ENCODE measurements around the gene HECW1.

GRCh38 chr7:43137811-43138210 lies 25.4 kb downstream of the HECW1 start:
- TF ChIP-seq POLR2A (IDR thresholded peaks at IDR 0.05; ENCODE audit: low read depth, low read length): no peak
- TF ChIP-seq POLR2AphosphoS5 (IDR thresholded peaks at IDR 0.05; ENCODE audit: low read depth, low read length): no peak

Data from GM12891 (cell line).